HCT116 (cell line): ENCODE measurements around the gene PARVG. TPM values are rescaled to one million over a fixed set of nuclear protein-coding genes. Genes with fewer than 3 reads are reported as not detected.

ENCODE experiments used
- ATAC-seq: fragments of 200-7000 bp; cut with Tn5 transposase; 2 replicates; pipeline ENCODE4 v1.9.1; 2020; ENCODE audit warnings: mild to moderate bottlenecking, moderate library complexity
- BruUV-seq: library from RNA; stranded (reverse); fragments of 400-500 nt; replicated peaks from 2 replicates; lab custom pipeline; 2021; lab: Mats Ljungman, UMichigan
- CTCF ChIA-PET: fragments of 300-600 bp; sonication (Branson Sonifier 250); formaldehyde crosslinking; loops from one replicate; lab custom pipeline; 2021; ENCODE audit warnings: antibody characterized with exemption; lab: Charles Lee
- POLR2A ChIA-PET: fragments of 300-600, 350-600 bp; sonication (Branson Sonifier 250); formaldehyde crosslinking; loops from one replicate; lab custom pipeline; 2021; ENCODE audit warnings: antibody characterized with exemption; lab: Charles Lee
- RAD21 ChIA-PET, 2 experiments: fragments of 300-600 bp; sonication (Branson Sonifier 250); formaldehyde crosslinking; loops; one replicate each; lab custom pipeline; 2023; ENCODE audit warnings: low total read pairs in 2 of 2; ENCODE audit not compliant: uncharacterized antibody in 2 of 2, unreplicated experiment in 2 of 2, low non-redundant PET in 1 of 2; lab: Charles Lee
- DNase-seq: peaks from one replicate; pipeline ENCODE4 v3.0.0-alpha.2; 2010; ENCODE audit warnings: low read depth, low spot score
- H2AFZ ChIP-seq: fragments of 200-600 bp; shearing (Covaris generic), sonication (generic); 2 replicates; pipeline ENCODE4 v1.6.1; 2017; ENCODE audit warnings: low read depth, mixed run types, mixed read lengths, antibody characterized with exemption, low read length; ENCODE audit not compliant: poor library complexity, severe bottlenecking
- H3K27ac ChIP-seq: 2 replicates; pipeline ENCODE4 v1.5.1; 2012; ENCODE audit warnings: low read depth, low read length
- H3K27me3 ChIP-seq: fragments of 200-600 bp; sonication (generic); 2 replicates; pipeline ENCODE4 v1.6.1; 2016; ENCODE audit warnings: mixed run types, low read length, mixed read lengths; ENCODE audit not compliant: insufficient read depth
- H3K36me3 ChIP-seq, 2 experiments: fragments of 200-500 bp in 1 of 2; fragments of 200-600 bp in 1 of 2; sonication (Bioruptor generic) in 1 of 2; sonication (generic) in 1 of 2; 2 replicates each; pipeline versions ENCODE4 v1.5.1 to v1.6.1; 2014 to 2016; ENCODE audit warnings: low read length in 2 of 2, inconsistent platforms in 1 of 2, mixed read lengths in 1 of 2, mixed run types in 1 of 2; ENCODE audit not compliant: insufficient read depth in 2 of 2, control insufficient read depth in 1 of 2
- H3K4me1 ChIP-seq, 2 experiments: fragments of 200-600 bp in 1 of 2; sonication (generic) in 1 of 2; 2 replicates each; pipeline versions ENCODE4 v1.5.1 to v1.6.1; 2012 to 2017; ENCODE audit warnings: low read length in 2 of 2, inconsistent platforms in 1 of 2, mild to moderate bottlenecking in 1 of 2, mixed read lengths in 1 of 2, mixed run types in 1 of 2, moderate library complexity in 1 of 2; ENCODE audit not compliant: insufficient read depth in 2 of 2, control insufficient read depth in 1 of 2
- H3K4me2 ChIP-seq: fragments of 200-600 bp; sonication (generic); 2 replicates; pipeline ENCODE4 v1.6.1; 2017; ENCODE audit warnings: mixed run types, low read length, mixed read lengths
- H3K4me3 ChIP-seq, 2 experiments: fragments of 200-600 bp in 1 of 2; sonication (generic) in 1 of 2; replicated peaks in 1 of 2; 2 replicates each; pipeline ENCODE4 v1.5.1; 2011 to 2016; ENCODE audit warnings: low read length in 2 of 2, control low read depth in 1 of 2, low read depth in 1 of 2, mild to moderate bottlenecking in 1 of 2, mixed read lengths in 1 of 2, mixed run types in 1 of 2
- H3K79me2 ChIP-seq: fragments of 200-600 bp; sonication (generic); 2 replicates; pipeline ENCODE4 v1.6.1; 2017; ENCODE audit warnings: mild to moderate bottlenecking, mixed run types, low read length, moderate library complexity, mixed read lengths; ENCODE audit not compliant: insufficient read depth
- H3K9ac ChIP-seq: fragments of 200-600 bp; sonication (generic); 2 replicates; pipeline ENCODE4 v1.6.1; 2016; ENCODE audit warnings: low read length, mixed read lengths
- H3K9me2 ChIP-seq: fragments of 200-600 bp; sonication (generic), shearing (Covaris generic); 2 replicates; pipeline ENCODE4 v1.6.1; 2017; ENCODE audit warnings: mixed run types, mild to moderate bottlenecking, moderate library complexity; ENCODE audit not compliant: insufficient read depth
- H3K9me3 ChIP-seq, 2 experiments: fragments of 200-500 bp in 1 of 2; fragments of 200-600 bp in 1 of 2; sonication (Bioruptor generic) in 1 of 2; sonication (generic) in 1 of 2; 2 replicates each; pipeline ENCODE4 v1.6.1; 2014 to 2017; ENCODE audit warnings: low read length in 2 of 2, mixed read lengths in 2 of 2, inconsistent platforms in 1 of 2, low read depth in 1 of 2, mild to moderate bottlenecking in 1 of 2, mixed run types in 1 of 2, moderate library complexity in 1 of 2; ENCODE audit not compliant: control insufficient read depth in 1 of 2, insufficient read depth in 1 of 2
- H4K20me1 ChIP-seq: fragments of 200-600 bp; sonication (generic), shearing (Covaris generic); 2 replicates; pipeline ENCODE4 v1.6.1; 2017; ENCODE audit warnings: mixed run types, mild to moderate bottlenecking, moderate library complexity; ENCODE audit not compliant: insufficient read depth
- CBX3 ChIP-seq: IDR thresholded peaks from 2 replicates; pipeline ENCODE4 v1.6.1; 2012; ENCODE audit warnings: low read depth
- CEBPB ChIP-seq: IDR thresholded peaks from 2 replicates; pipeline ENCODE4 v1.6.1; 2012; ENCODE audit warnings: low read depth
- ELF1 ChIP-seq: IDR thresholded peaks from 2 replicates; pipeline ENCODE4 v1.6.1; 2012; ENCODE audit warnings: low read depth, borderline replicate concordance
- EZH2 ChIP-seq: fragments of 200-600 bp; sonication (generic); IDR thresholded peaks from 2 replicates; pipeline ENCODE4 v1.6.1; 2017; ENCODE audit warnings: antibody characterized with exemption, mixed run types
- POLR2AphosphoS5 ChIP-seq: IDR thresholded peaks from 2 replicates; pipeline ENCODE4 v1.6.1; 2011; ENCODE audit warnings: mild to moderate bottlenecking, low read depth, low read length, moderate library complexity
- YY1 ChIP-seq: IDR thresholded peaks from 2 replicates; pipeline ENCODE4 v1.6.1; 2011; ENCODE audit warnings: low read length, low read depth, moderate library complexity, mild to moderate bottlenecking; ENCODE audit not compliant: insufficient replicate concordance; ENCODE audit errors: extremely low read depth
- ZBTB33 ChIP-seq: IDR thresholded peaks from 2 replicates; pipeline ENCODE4 v1.6.1; 2011; ENCODE audit warnings: mild to moderate bottlenecking, low read length, moderate library complexity; ENCODE audit not compliant: insufficient replicate concordance; ENCODE audit errors: extremely low read depth
- intact Hi-C: fragments of 100-400 bp; cut with micrococcal nuclease; formaldehyde crosslinking; loops from 2 replicates; pipeline ENCODE4 v1.10.0; 2022
- total RNA-seq: library from RNA; stranded (reverse); gene quantifications from one replicate; pipeline ENCODE4 v1.2.1, GENCODE V29; 2021; ENCODE audit not compliant: unreplicated experiment
- TF ChIP-seq, protein P1 (sequence below): IDR thresholded peaks from 2 replicates; pipeline ENCODE4 v1.6.1; 2012
- TF ChIP-seq, protein P2 (sequence below): IDR thresholded peaks from 2 replicates; pipeline ENCODE4 v1.6.1; 2012; ENCODE audit warnings: low read depth
- TF ChIP-seq, protein P3 (sequence below): IDR thresholded peaks from 2 replicates; pipeline ENCODE4 v1.6.1; 2012

PARVG gene
- total RNA-seq, 1 experiment from 2014 or later, result 0.57 TPM

GRCh38 chr22:44201665-44202064 lies 20.9 kb downstream of the PARVG start:
- RAD21 ChIA-PET, result no interaction called here
- no TSS peak for BruUV-seq
- H3K9me2 ChIP-seq, result no peaks in the 10 kb centered on the region
- no peak overlapping the region for H3K27ac ChIP-seq
- POLR2A ChIA-PET, result no interaction called here
- no peak for DNase-seq
- TF ChIP-seq EZH2, result no peak
- TF ChIP-seq ELF1, result no peak
- TF ChIP-seq CBX3, result no peak
- TF ChIP-seq, protein P1, sequence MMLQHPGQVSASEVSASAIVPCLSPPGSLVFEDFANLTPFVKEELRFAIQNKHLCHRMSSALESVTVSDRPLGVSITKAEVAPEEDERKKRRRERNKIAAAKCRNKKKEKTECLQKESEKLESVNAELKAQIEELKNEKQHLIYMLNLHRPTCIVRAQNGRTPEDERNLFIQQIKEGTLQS, result no peak
- TF ChIP-seq ZBTB33, result no peak
- TF ChIP-seq POLR2AphosphoS5, result no peak
- TF ChIP-seq, protein P2, sequence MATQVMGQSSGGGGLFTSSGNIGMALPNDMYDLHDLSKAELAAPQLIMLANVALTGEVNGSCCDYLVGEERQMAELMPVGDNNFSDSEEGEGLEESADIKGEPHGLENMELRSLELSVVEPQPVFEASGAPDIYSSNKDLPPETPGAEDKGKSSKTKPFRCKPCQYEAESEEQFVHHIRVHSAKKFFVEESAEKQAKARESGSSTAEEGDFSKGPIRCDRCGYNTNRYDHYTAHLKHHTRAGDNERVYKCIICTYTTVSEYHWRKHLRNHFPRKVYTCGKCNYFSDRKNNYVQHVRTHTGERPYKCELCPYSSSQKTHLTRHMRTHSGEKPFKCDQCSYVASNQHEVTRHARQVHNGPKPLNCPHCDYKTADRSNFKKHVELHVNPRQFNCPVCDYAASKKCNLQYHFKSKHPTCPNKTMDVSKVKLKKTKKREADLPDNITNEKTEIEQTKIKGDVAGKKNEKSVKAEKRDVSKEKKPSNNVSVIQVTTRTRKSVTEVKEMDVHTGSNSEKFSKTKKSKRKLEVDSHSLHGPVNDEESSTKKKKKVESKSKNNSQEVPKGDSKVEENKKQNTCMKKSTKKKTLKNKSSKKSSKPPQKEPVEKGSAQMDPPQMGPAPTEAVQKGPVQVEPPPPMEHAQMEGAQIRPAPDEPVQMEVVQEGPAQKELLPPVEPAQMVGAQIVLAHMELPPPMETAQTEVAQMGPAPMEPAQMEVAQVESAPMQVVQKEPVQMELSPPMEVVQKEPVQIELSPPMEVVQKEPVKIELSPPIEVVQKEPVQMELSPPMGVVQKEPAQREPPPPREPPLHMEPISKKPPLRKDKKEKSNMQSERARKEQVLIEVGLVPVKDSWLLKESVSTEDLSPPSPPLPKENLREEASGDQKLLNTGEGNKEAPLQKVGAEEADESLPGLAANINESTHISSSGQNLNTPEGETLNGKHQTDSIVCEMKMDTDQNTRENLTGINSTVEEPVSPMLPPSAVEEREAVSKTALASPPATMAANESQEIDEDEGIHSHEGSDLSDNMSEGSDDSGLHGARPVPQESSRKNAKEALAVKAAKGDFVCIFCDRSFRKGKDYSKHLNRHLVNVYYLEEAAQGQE, result no peak
- TF ChIP-seq, protein P3, sequence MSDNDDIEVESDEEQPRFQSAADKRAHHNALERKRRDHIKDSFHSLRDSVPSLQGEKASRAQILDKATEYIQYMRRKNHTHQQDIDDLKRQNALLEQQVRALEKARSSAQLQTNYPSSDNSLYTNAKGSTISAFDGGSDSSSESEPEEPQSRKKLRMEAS, result no peak
- TF ChIP-seq CEBPB, result no peak
- no peak for TF ChIP-seq YY1
- H3K4me3 ChIP-seq, result no peak overlapping the region
- H3K9me3 ChIP-seq, result no peaks in the 10 kb centered on the region
- CTCF ChIA-PET, result no interaction called here
- no peak overlapping the region for H2AFZ ChIP-seq
- no peaks in the 10 kb centered on the region for H4K20me1 ChIP-seq
- H3K79me2 ChIP-seq, result no peaks in the 10 kb centered on the region
- ATAC-seq, result no peak
- 0 out of 2 replicates have a peak, but pooled peaks cover 5% of the 10 kb centered on the region for H3K27me3 ChIP-seq
- H3K9ac ChIP-seq, result no peak overlapping the region
- no peaks in the 10 kb centered on the region for H3K4me1 ChIP-seq
- no peak overlapping the region for H3K4me2 ChIP-seq
- H3K36me3 ChIP-seq, result no peaks in the 10 kb centered on the region
- intact Hi-C loops, result no loop called here
